Heart left ventricle (tissue), 16 donors: ENCODE measurements around the gene ADNP. TPM values are rescaled to one million over a fixed set of nuclear protein-coding genes. Genes with fewer than 3 reads are reported as not detected.
A peak's percentile ranks its signal among the peaks of the same experiment; 100 is the strongest.

Experiments
- ATAC-seq, 4 donors: fragments of 200-7000 bp; cut with Tn5 transposase; one replicate each; pipeline ENCODE4 v1.9.1; 2020 to 2022; ENCODE audit warnings: moderate library complexity in 4 of 4, mild to moderate bottlenecking in 3 of 4, moderate number of reproducible peaks in 1 of 4
- DNase-seq, 5 donors: peaks; one replicate each; pipeline ENCODE4 v3.0.0-alpha.2; 2020
- H3K27ac ChIP-seq, 12 donors: fragments of 200-600 bp; sonication (generic) in 4 of 12; one replicate each; pipeline versions ENCODE4 v1.5.0 to v1.8.0; 2016 to 2022; ENCODE audit warnings: mild to moderate bottlenecking in 2 of 12
- H3K27me3 ChIP-seq, 9 donors: fragments of 200-600 bp; sonication (generic) in 2 of 9; one replicate each; pipeline versions ENCODE4 v1.5.1 to v1.8.0; 2016 to 2022; ENCODE audit warnings: mild to moderate bottlenecking in 3 of 9
- H3K36me3 ChIP-seq, 9 donors: fragments of 200-600 bp; sonication (generic) in 2 of 9; one replicate each; pipeline versions ENCODE4 v1.5.0 to v1.8.0; 2018 to 2022; ENCODE audit warnings: mild to moderate bottlenecking in 2 of 9
- H3K4me1 ChIP-seq, 12 donors: fragments of 200-600 bp; sonication (generic) in 4 of 12; one replicate each; pipeline versions ENCODE4 v1.5.0 to v1.8.0; 2016 to 2022; ENCODE audit warnings: mild to moderate bottlenecking in 3 of 12
- H3K4me3 ChIP-seq, 12 donors: fragments of 200-600 bp; sonication (generic) in 4 of 12; one replicate each; pipeline versions ENCODE4 v1.5.0 to v1.8.0; 2017 to 2022; ENCODE audit warnings: mild to moderate bottlenecking in 9 of 12, moderate library complexity in 4 of 12
- H3K9me3 ChIP-seq, 12 donors: fragments of 200-600 bp; sonication (generic) in 4 of 12; one replicate each; pipeline versions ENCODE4 v1.5.0 to v1.8.0; 2016 to 2022; ENCODE audit warnings: mild to moderate bottlenecking in 1 of 12
- POLR2A ChIP-seq, 2 donors: fragments of 450-650 bp; IDR thresholded peaks; one replicate each; pipeline ENCODE4 v1.6.1; 2017; ENCODE audit warnings: antibody characterized with exemption in 2 of 2, mild to moderate bottlenecking in 2 of 2, moderate library complexity in 2 of 2
- WGBS, 4 donors: extraction: QIAGEN DNeasy Blood & Tissue Kit in 2 of 4; methylation state at CpG; one replicate each; pipeline versions ENCODE4 v1.1.5 to v1.1.7; 2013 to 2018; 5-methylcytosine and 5-hydroxymethylcytosine counted together
- intact Hi-C, 10 donors: fragments of 100-400 bp; cut with DNase I; formaldehyde crosslinking; loops; one replicate each; pipeline versions ENCODE4 v1.11.1 to v1.14.2; 2022
- polyA plus RNA-seq, 2 donors: library from polyadenylated mRNA; stranded (reverse); fragments of 200-250 nt; gene quantifications; one replicate each; pipeline ENCODE4 v1.2.3, GENCODE V29; 2013
- total RNA-seq, 9 donors: library from RNA; depleted of rRNA in 2 of 9; stranded (reverse); fragments of >200 nt in 2 of 9; fragmentation: NEBNext Ultra II Directional in 3 of 9; extraction: Animal tissue kit (Norgen Biotek cat#: 25700) in 3 of 9; gene quantifications; one replicate each; pipeline versions ENCODE4 v1.1.0 to v1.2.4, GENCODE V29; 2016 to 2023
- TF ChIP-seq, protein P1 (sequence below), 12 donors: fragments of 200-600 bp; sonication (generic) in 4 of 12; IDR thresholded peaks; one replicate each; pipeline versions ENCODE4 v1.5.0 to v1.8.0; 2018 to 2022; ENCODE audit warnings: antibody characterized with exemption in 12 of 12, mild to moderate bottlenecking in 5 of 12
- donor health status: ischemic (EF 13 %, LVEDD 7.1; RV severe dilation, severe dysfunction).
- donor health status: healthy with polysubstance abuse.
- donor health status: DM: no; HTN: yes; CAD: no.
- donor health status: DM: no; HTN: no; CAD: no.
- donor health status: ischemic (EF 25% LVEDD 6.9; RV normal size, moderate dysfunction).
- donor health status: ischemic (EF 25% LVEDD 5.7; RV mildly dilated, moderate dysfunction).
- donor health status: healthy.
- donor health status: DM: yes; HTN: yes; CAD: no.
- donor health status: ischemic (EF 35%, LVEDD 5.7; RV mildly dilated, moderate dysfunction).
- donor health status: nonischemic (EF 11% LVEDD 7.7; RV severe dilation, severe dysfunction).
- donor health status: DM: yes; HTN: yes; CAD: no.
- donor health status: PGD.
- donor health status: ischemic (EF 29% LVEDD 5.4; RV normal size, mild dysfunction).
- donor health status: nonischemic (EF 23%, LVEDD 6.1; RV moderate dilation, normal function).

ADNP gene
- total and polyA plus RNA-seq, 11 donors = 18.1 to 50.6 (median 30.5) TPM

DNA sequence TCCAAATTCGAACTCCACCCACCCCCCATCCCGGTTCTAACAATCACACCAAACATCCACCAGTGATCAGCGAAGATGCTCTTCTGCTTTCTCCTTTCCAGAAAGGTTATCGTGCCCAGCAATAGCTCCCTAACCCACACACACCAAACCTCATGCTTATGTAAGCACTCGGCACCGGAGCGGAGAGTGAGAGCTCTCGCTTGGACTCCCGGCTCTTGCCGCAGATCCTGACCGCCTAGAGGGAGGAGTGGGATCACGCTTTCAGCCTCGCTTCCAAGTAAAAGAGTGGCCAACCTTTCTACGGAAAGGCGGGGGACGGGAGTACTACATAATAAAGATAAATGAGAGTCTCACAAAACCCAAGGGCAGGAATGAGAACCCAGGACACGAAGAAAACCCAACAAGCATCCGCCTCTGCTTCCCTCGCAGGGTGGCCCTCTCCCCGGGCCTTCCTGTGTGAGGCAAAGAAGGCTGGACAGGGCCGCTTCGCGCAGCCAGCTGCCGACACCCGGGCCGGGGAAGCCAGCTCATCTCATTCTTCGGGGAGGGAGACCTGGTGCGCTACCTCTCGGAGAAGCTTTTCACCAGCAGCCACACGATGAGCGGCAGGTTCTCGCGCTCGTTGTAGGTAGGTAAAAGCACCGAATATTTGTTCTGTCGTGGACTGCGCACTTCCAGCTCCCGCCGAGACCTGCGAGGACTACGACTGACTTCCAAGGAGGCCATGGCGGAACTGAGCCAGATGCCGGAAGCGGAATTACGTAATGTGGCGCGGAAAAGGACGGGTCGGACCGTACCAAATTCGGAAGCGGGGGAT is 26.8 kb upstream of the ADNP start, which contains the start of gene DPM1:
DPM1 (minus strand) TSS at position 735 of the 817 bp plus-strand sequence; CDS start at position 726, 9 bp downstream.
- 0 to 1% (median 0%) methylated on average over 34 to 52 of the region's 52 CpGs for WGBS, 4 donors
- TF ChIP-seq, protein P1, sequence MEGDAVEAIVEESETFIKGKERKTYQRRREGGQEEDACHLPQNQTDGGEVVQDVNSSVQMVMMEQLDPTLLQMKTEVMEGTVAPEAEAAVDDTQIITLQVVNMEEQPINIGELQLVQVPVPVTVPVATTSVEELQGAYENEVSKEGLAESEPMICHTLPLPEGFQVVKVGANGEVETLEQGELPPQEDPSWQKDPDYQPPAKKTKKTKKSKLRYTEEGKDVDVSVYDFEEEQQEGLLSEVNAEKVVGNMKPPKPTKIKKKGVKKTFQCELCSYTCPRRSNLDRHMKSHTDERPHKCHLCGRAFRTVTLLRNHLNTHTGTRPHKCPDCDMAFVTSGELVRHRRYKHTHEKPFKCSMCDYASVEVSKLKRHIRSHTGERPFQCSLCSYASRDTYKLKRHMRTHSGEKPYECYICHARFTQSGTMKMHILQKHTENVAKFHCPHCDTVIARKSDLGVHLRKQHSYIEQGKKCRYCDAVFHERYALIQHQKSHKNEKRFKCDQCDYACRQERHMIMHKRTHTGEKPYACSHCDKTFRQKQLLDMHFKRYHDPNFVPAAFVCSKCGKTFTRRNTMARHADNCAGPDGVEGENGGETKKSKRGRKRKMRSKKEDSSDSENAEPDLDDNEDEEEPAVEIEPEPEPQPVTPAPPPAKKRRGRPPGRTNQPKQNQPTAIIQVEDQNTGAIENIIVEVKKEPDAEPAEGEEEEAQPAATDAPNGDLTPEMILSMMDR (IDR thresholded peaks at IDR 0.05) = no peak
- TF ChIP-seq POLR2A (IDR thresholded peaks at IDR 0.05) = peak in 1 of 2 donors; percentile 69
- Histone ChIP-seq H3K27me3 (no peaks in the 10 kb centered on the region), H3K4me1 (peaks cover 5 to 58% (median 45%) of the 10 kb centered on the region in 12 donors), H3K4me3 (peak within 1 kb of the TSS; percentile 70 to 97 (median 92)), H3K27ac (peak within 1 kb of the TSS; percentile 86 to 98 (median 92)), H3K9me3 (peaks cover 0 to 7% (median 0%) of the 10 kb centered on the region in 12 donors), H3K36me3 (peaks cover 0 to 41% (median 32%) of the 10 kb centered on the region in 9 donors)
- ATAC-seq = peak; percentile 83 to 91 (median 86)
- intact Hi-C loops = loop anchor here in 4 of 10 donors (1.0 to 5.0 kb wide), 3 partner anchors 27 to 166 kb away; partner anchors contain the start of gene ADNP (in 3 of the 4)
- peak; percentile 89 to 92 (median 92) for DNase-seq

DNA sequence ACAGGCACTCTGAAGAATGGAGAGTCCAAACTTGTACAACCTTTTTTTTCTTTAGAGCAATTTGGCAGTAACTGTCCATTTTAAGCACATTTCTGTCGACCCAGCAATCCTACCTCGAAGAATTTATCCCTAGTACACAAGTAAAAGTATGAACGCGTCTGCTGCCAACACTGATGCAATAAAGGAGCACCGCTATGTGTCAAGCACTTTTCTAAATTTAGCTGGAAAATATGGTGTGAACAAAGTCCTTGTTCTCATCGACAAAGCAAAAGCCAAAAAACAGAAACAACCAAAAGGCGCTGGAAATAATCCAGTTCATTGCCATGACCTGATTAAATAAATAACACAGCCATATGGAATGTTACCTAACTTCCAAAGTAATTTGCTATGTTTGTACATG is 26.0 kb upstream of the ADNP start:
- intact Hi-C loops = loop anchor here in 1 of 10 donors (5.0 kb wide), 1 partner anchor 165 kb away; no protein-coding TSS in a partner anchor
- Histone ChIP-seq H3K4me3 (peak overlapping the region; percentile 70 to 97 (median 92)), H3K9me3 (peaks cover 0 to 5% (median 0%) of the 10 kb centered on the region in 12 donors), H3K27ac (peak overlapping the region in 10 of 12 donors; percentile 86 to 98 (median 93)), H3K36me3 (peaks cover 0 to 46% (median 39%) of the 10 kb centered on the region in 9 donors), H3K27me3 (no peaks in the 10 kb centered on the region), H3K4me1 (peaks cover 5 to 58% (median 45%) of the 10 kb centered on the region in 12 donors)
- no peak for TF ChIP-seq POLR2A (IDR thresholded peaks at IDR 0.05)
- TF ChIP-seq, protein P1 (IDR thresholded peaks at IDR 0.05) = no peak
- WGBS, 4 donors = 13 to 17% (median 15%) methylated on average over 7 of the region's 7 CpGs
- DNase-seq (no peak), ATAC-seq (peak in 3 of 4 donors; percentile 14 to 61 (median 38))

DNA sequence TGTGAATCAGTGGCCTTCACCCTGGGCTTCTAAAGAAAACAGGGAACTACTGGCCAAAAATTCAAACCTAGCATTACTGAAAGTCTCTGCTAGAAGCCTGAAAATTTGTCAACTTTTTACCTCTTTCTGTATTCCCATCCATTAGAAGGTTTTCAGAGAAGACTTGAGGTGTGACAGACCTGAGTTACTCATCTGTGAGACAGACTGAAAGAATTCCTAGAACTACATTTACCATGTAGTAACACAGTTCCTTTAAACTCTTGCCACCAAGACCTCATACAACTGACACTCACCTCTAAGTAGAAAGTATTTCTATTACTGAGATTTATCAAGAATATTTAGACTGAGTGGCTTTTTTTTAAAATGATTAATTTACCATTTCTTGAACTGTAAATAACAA is 22.6 kb upstream of the ADNP start:
- no peak overlapping the region for H3K27ac ChIP-seq
- intact Hi-C loops = no loop called here
- no peak for DNase-seq
- ATAC-seq = no peak
- peaks cover 3 to 36% (median 27%) of the 10 kb centered on the region in 12 donors for H3K4me1 ChIP-seq
- no peaks in the 10 kb centered on the region for H3K27me3 ChIP-seq
- H3K9me3 ChIP-seq = no peaks in the 10 kb centered on the region
- TF ChIP-seq, protein P1 (IDR thresholded peaks at IDR 0.05) = no peak
- no peak for TF ChIP-seq POLR2A (IDR thresholded peaks at IDR 0.05)
- peaks cover 0 to 67% (median 64%) of the 10 kb centered on the region in 9 donors for H3K36me3 ChIP-seq
- H3K4me3 ChIP-seq = no peak overlapping the region

DNA sequence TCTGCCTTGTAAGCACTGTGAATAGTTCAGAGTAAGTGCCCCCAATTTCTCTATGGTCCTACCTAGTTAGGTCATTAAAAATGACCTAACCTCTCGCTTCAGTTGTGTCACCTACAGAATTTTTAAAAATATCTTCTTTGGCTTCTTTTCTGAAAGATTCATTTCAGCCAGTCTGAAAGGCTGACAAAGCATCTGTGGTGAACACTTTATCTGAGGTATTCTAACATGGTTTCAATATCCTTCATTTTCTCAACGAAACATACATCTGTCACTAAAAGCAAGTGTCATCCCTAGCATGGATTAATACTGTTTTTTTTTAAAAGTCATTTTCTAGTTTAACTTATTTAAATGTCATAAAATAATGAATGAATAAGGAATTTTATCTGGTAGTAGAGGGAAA is 22.0 kb upstream of the ADNP start:
- no peaks in the 10 kb centered on the region for H3K27me3 ChIP-seq
- TF ChIP-seq, protein P1 (IDR thresholded peaks at IDR 0.05) = no peak
- no peak for TF ChIP-seq POLR2A (IDR thresholded peaks at IDR 0.05)
- no peak overlapping the region for H3K27ac ChIP-seq
- H3K9me3 ChIP-seq = no peaks in the 10 kb centered on the region
- H3K4me1 ChIP-seq = peaks cover 3 to 36% (median 27%) of the 10 kb centered on the region in 12 donors
- H3K36me3 ChIP-seq = peaks cover 0 to 74% (median 70%) of the 10 kb centered on the region in 9 donors
- DNase-seq (no peak), ATAC-seq (no peak)
- WGBS, 4 donors = 87 to 93% (median 90%) methylated on average over 2 of the region's 2 CpGs
- intact Hi-C loops = no loop called here
- H3K4me3 ChIP-seq = no peak overlapping the region
